ENCODE data around the gene CARHSP1. TPM values are rescaled to one million over a fixed set of nuclear protein-coding genes. Genes with fewer than 3 reads are reported as not detected.

CARHSP1 gene
- total and polyA plus RNA-seq, 9 donors: 53.2 to 102 (median 81.7) TPM

DNA sequence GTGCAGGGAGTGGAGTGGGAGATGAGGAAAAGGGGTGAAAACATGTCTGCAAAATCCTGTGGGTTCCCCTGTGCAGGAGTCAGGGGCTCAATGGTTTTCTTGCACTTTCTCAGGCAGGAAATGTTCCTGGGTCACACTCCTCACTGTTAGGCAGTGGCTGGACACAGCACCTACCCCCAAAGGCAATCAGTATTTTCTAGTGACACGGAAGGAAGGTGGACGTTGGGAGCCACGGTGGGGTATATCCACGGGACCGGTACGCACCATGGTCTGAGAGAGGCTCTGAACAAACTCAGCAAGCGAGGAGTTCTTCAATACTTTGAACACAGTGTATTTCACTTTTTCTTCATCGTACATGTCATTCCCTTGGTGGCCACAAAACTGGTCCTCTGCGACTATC, 34.2 kb upstream of the CARHSP1 start:
- Histone ChIP-seq H3K9me3 (no peaks in the 10 kb centered on the region), H3K4me1 (ENCODE audit: insufficient read depth) (no peaks in the 10 kb centered on the region), H3K27me3 (no peaks in the 10 kb centered on the region), H3K27ac (no peak overlapping the region), H3K4me3 (no peak overlapping the region), H3K36me3 (no peaks in the 10 kb centered on the region)
- 91 to 92% (median 91%) methylated on average over 9 of the region's 9 CpGs for WGBS, 3 donors
- intact Hi-C loops (cut with DNase I): no loop called here
- TF ChIP-seq EP300 (IDR thresholded peaks at IDR 0.05) (no peak), CTCF (IDR thresholded peaks at IDR 0.05) (no peak), POLR2A (IDR thresholded peaks at IDR 0.05) (no peak)
- DNase-seq: no peak

- Histone ChIP-seq H3K27me3 (no peaks in the 10 kb centered on the region), H3K27ac (no peak overlapping the region), H3K4me3 (no peak overlapping the region), H3K9me3 (no peaks in the 10 kb centered on the region), H3K4me1 (ENCODE audit: insufficient read depth) (no peaks in the 10 kb centered on the region), H3K36me3 (no peaks in the 10 kb centered on the region)
- TF ChIP-seq EP300 (IDR thresholded peaks at IDR 0.05): no peak
- no peak for TF ChIP-seq POLR2A (IDR thresholded peaks at IDR 0.05)
- no peak for TF ChIP-seq CTCF (IDR thresholded peaks at IDR 0.05)
- WGBS, 3 donors: 75 to 83% (median 76%) methylated on average over 13 of the region's 13 CpGs
- no peak for DNase-seq
- intact Hi-C loops (cut with DNase I): no loop called here
These were observed 32.6 kb upstream of the CARHSP1 start for GRCh38 chr16:8901320-8901861.

GRCh38 chr16:8900343-8900742, 31.5 kb upstream of the CARHSP1 start:
- 67 to 74% (median 68%) methylated on average over 5 of the region's 5 CpGs for WGBS, 3 donors
- intact Hi-C loops (cut with DNase I): no loop called here
- TF ChIP-seq POLR2A (IDR thresholded peaks at IDR 0.05) (no peak), EP300 (IDR thresholded peaks at IDR 0.05) (no peak), CTCF (IDR thresholded peaks at IDR 0.05) (no peak)
- no peak for DNase-seq
- Histone ChIP-seq H3K27me3 (no peaks in the 10 kb centered on the region), H3K4me3 (no peak overlapping the region), H3K9me3 (no peaks in the 10 kb centered on the region), H3K36me3 (no peaks in the 10 kb centered on the region), H3K27ac (no peak overlapping the region), H3K4me1 (ENCODE audit: insufficient read depth) (no peaks in the 10 kb centered on the region)

DNA sequence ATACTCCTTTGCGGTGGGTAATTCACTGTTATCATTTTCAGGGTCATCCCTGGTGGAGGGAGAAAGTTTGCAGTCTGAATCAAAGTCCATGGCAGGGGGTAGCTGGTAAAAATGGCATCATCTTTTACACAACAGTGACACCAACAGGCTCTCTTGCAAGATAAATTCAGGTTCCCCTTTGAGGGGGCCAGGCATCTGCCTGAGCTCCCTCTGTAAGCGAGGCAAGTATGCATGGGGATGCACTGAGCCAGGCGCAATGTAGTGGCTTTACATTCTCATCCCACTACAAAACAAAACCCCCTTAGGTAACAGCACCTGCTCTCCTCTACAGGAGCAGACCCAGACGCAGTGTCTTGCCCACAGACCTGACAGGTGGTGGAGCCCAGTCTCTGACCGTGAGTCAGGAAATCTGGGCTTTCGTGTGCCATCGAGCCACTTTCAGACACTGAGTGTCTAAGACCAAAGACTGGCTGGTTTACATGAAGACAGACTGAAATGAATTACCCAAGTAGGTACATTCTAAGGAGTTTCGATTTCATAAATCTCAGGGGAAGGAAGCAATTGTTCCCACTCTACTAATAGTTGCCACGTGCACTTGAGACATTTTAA, 31.0 kb upstream of the CARHSP1 start:
- TF ChIP-seq EP300 (IDR thresholded peaks at IDR 0.05): no peak
- TF ChIP-seq CTCF (IDR thresholded peaks at IDR 0.05): no peak
- Histone ChIP-seq H3K4me1 (ENCODE audit: insufficient read depth) (no peaks in the 10 kb centered on the region), H3K27ac (no peak overlapping the region), H3K9me3 (no peaks in the 10 kb centered on the region), H3K4me3 (no peak overlapping the region), H3K27me3 (no peaks in the 10 kb centered on the region), H3K36me3 (no peaks in the 10 kb centered on the region)
- DNase-seq: no peak
- intact Hi-C loops (cut with DNase I): no loop called here
- WGBS, 3 donors: 82 to 89% (median 87%) methylated on average over 9 of the region's 9 CpGs
